Upper lobe of left lung (tissue), 6 donors: ENCODE measurements around the gene MTHFD1L. TPM values are rescaled to one million over a fixed set of nuclear protein-coding genes. Genes with fewer than 3 reads are reported as not detected.

Experiments used
- ATAC-seq, 2 donors: fragments of 200-7000 bp; cut with Tn5 transposase; one replicate each; pipeline ENCODE4 v1.9.1; 2022; ENCODE audit warnings: mild to moderate bottlenecking in 2 of 2, moderate library complexity in 2 of 2; ENCODE audit not compliant: low FRiP score in 2 of 2
- DNase-seq, 2 donors: peaks; one replicate each; pipeline ENCODE4 v3.0.0-alpha.2; 2019 to 2020
- H3K27ac ChIP-seq, 4 donors: fragments of 200-600 bp; sonication (generic); one replicate each; pipeline ENCODE4 v1.5.1; 2016 to 2019
- H3K27me3 ChIP-seq, 4 donors: fragments of 200-600 bp; sonication (generic); one replicate each; pipeline ENCODE4 v1.5.1; 2017 to 2019
- H3K36me3 ChIP-seq, 4 donors: fragments of 200-600 bp; sonication (generic); one replicate each; pipeline ENCODE4 v1.5.1; 2016 to 2019
- H3K4me1 ChIP-seq, 4 donors: fragments of 200-600 bp; sonication (generic); one replicate each; pipeline ENCODE4 v1.5.1; 2018 to 2019
- H3K4me3 ChIP-seq, 4 donors: fragments of 200-600 bp; sonication (generic); one replicate each; pipeline ENCODE4 v1.5.1; 2017 to 2019; ENCODE audit warnings: mild to moderate bottlenecking in 2 of 4, moderate library complexity in 1 of 4
- H3K9me3 ChIP-seq, 4 donors: fragments of 200-600 bp; sonication (generic); one replicate each; pipeline ENCODE4 v1.5.1; 2018 to 2019
- CTCF ChIP-seq, 6 experiments: fragments of 450-650 bp in 4 of 6; fragments of 200-600 bp in 2 of 6; sonication (generic) in 2 of 6; IDR thresholded peaks; one replicate each; pipeline ENCODE4 v1.5.1; 2016 to 2019; ENCODE audit warnings: antibody characterized with exemption in 6 of 6
- EP300 ChIP-seq, 4 donors: sonication (generic); formaldehyde crosslinking; IDR thresholded peaks; one replicate each; pipeline ENCODE4 v1.5.1; 2017; ENCODE audit warnings: antibody characterized with exemption in 4 of 4, control low read depth in 2 of 4
- POLR2A ChIP-seq, 4 donors: fragments of 450-650 bp; IDR thresholded peaks; one replicate each; pipeline ENCODE4 v1.5.1; 2016 to 2017; ENCODE audit warnings: antibody characterized with exemption in 4 of 4, mild to moderate bottlenecking in 2 of 4
- POLR2AphosphoS5 ChIP-seq, 2 donors: sonication (generic); formaldehyde crosslinking; IDR thresholded peaks; one replicate each; pipeline ENCODE4 v1.5.1; 2017; ENCODE audit warnings: antibody characterized with exemption in 2 of 2
- WGBS, 2 donors: methylation state at CpG; one replicate each; pipeline ENCODE4 v1.1.5; 2017 to 2018; 5-methylcytosine and 5-hydroxymethylcytosine counted together
- total RNA-seq, 6 donors: library from RNA; depleted of rRNA in 4 of 6; stranded (reverse); fragments of >200 nt in 4 of 6; gene quantifications; one replicate each; pipeline versions ENCODE4 v1.1.0 to v1.2.1, GENCODE V29; 2016 to 2021
- donor health status: DM: no; HTN: no; CAD: no; lungs with moderate emphysema.
- donor health status: DM: no; HTN: yes; CAD: no; lungs with severe emphysema.

The MTHFD1L gene
- total RNA-seq, 6 donors from 2014 or later: 11.8 to 32.3 (median 19.4) TPM

GRCh38 chr6:151027295-151027747, 161.8 kb downstream of the MTHFD1L start:
- DNase-seq (no peak), ATAC-seq (no peak)
- H3K9me3 ChIP-seq: no peaks in the 10 kb centered on the region
- H3K27me3 ChIP-seq: no peaks in the 10 kb centered on the region
- no peaks in the 10 kb centered on the region for H3K36me3 ChIP-seq
- 44 to 56% methylated on average over 1 of the region's 1 CpG for WGBS, 2 donors
- TF ChIP-seq EP300 (IDR thresholded peaks at IDR 0.05) (peak in 3 of 4 donors; percentile 29 to 73 (median 67)), POLR2A (IDR thresholded peaks at IDR 0.05) (no peak), CTCF (IDR thresholded peaks at IDR 0.05) (no peak), POLR2AphosphoS5 (IDR thresholded peaks at IDR 0.05) (peak in 1 of 2 donors; percentile 61)
- H3K27ac ChIP-seq: peak overlapping the region in 2 of 4 donors; percentile 36 to 73
- no peak overlapping the region for H3K4me3 ChIP-seq
- peaks cover 0 to 12% (median 0%) of the 10 kb centered on the region in 4 donors for H3K4me1 ChIP-seq

GRCh38 chr6:151027936-151028838, 162.7 kb downstream of the MTHFD1L start:
- Histone ChIP-seq H3K27me3 (no peaks in the 10 kb centered on the region), H3K36me3 (no peaks in the 10 kb centered on the region), H3K9me3 (no peaks in the 10 kb centered on the region), H3K27ac (peak overlapping the region in 2 of 4 donors; percentile 15 to 27), H3K4me3 (no peak overlapping the region), H3K4me1 (peaks cover 0 to 9% (median 0%) of the 10 kb centered on the region in 4 donors)
- DNase-seq: no peak
- TF ChIP-seq POLR2A (IDR thresholded peaks at IDR 0.05) (no peak), CTCF (IDR thresholded peaks at IDR 0.05) (no peak), EP300 (IDR thresholded peaks at IDR 0.05) (no peak), POLR2AphosphoS5 (IDR thresholded peaks at IDR 0.05) (no peak)
- no peak for ATAC-seq
- 93 to 96% methylated on average over 14 to 15 of the region's 15 CpGs for WGBS, 2 donors

GRCh38 chr6:151029970-151030369, 164.5 kb downstream of the MTHFD1L start:
- no peaks in the 10 kb centered on the region for H3K36me3 ChIP-seq
- H3K9me3 ChIP-seq: no peaks in the 10 kb centered on the region
- peaks cover 0 to 9% (median 0%) of the 10 kb centered on the region in 4 donors for H3K4me1 ChIP-seq
- H3K27me3 ChIP-seq: no peaks in the 10 kb centered on the region
- no peak overlapping the region for H3K4me3 ChIP-seq
- DNase-seq (no peak), ATAC-seq (peak; percentile 31 to 46)
- TF ChIP-seq POLR2AphosphoS5 (IDR thresholded peaks at IDR 0.05): no peak
- TF ChIP-seq POLR2A (IDR thresholded peaks at IDR 0.05): no peak
- no peak for TF ChIP-seq EP300 (IDR thresholded peaks at IDR 0.05)
- no peak for TF ChIP-seq CTCF (IDR thresholded peaks at IDR 0.05)
- H3K27ac ChIP-seq: no peak overlapping the region
- WGBS, 2 donors: 73 to 82% methylated on average over 5 of the region's 5 CpGs

GRCh38 chr6:151032034-151032433, 166.5 kb downstream of the MTHFD1L start:
- 95 to 100% methylated on average over 3 of the region's 3 CpGs for WGBS, 2 donors
- no peaks in the 10 kb centered on the region for H3K27me3 ChIP-seq
- H3K27ac ChIP-seq: no peak overlapping the region
- H3K4me1 ChIP-seq: peaks cover 0 to 11% (median 5%) of the 10 kb centered on the region in 4 donors
- ATAC-seq (no peak), DNase-seq (no peak)
- no peak overlapping the region for H3K4me3 ChIP-seq
- no peaks in the 10 kb centered on the region for H3K36me3 ChIP-seq
- TF ChIP-seq EP300 (IDR thresholded peaks at IDR 0.05) (no peak), POLR2AphosphoS5 (IDR thresholded peaks at IDR 0.05) (no peak), POLR2A (IDR thresholded peaks at IDR 0.05) (no peak), CTCF (IDR thresholded peaks at IDR 0.05) (no peak)
- H3K9me3 ChIP-seq: no peaks in the 10 kb centered on the region
